Panc1 (cell line): ENCODE results near the gene SMIM1. TPM values are rescaled to one million over a fixed set of nuclear protein-coding genes. Genes with fewer than 3 reads are reported as not detected.

Source experiments
- ATAC-seq: fragments of 200-7000 bp; cut with Tn5 transposase; 2 replicates; pipeline ENCODE4 v1.9.1; 2020; ENCODE audit warnings: mild to moderate bottlenecking, moderate library complexity
- BruUV-seq: library from RNA; stranded (reverse); fragments of 400-500 nt; replicated peaks from 2 replicates; lab custom pipeline; 2021; lab: Mats Ljungman, UMichigan
- CTCF ChIA-PET: fragments of 300-600 bp; sonication (Branson Sonifier 250); formaldehyde crosslinking; loops from one replicate; lab custom pipeline; 2022; ENCODE audit warnings: antibody characterized with exemption; lab: Charles Lee
- POLR2A ChIA-PET: fragments of 300-600 bp; sonication (Branson Sonifier 250); formaldehyde crosslinking; loops from one replicate; lab custom pipeline; 2022; ENCODE audit warnings: antibody characterized with exemption; lab: Charles Lee
- DNase-seq: peaks from one replicate; pipeline ENCODE4 v3.0.0-alpha.2; 2010; ENCODE audit warnings: low read depth, low spot score
- H3K27ac ChIP-seq: 2 replicates; pipeline ENCODE4 v1.5.1; 2011; ENCODE audit warnings: mild to moderate bottlenecking, low read length, inconsistent platforms
- H3K27me3 ChIP-seq: fragments of 200-500 bp; sonication (Bioruptor generic); 2 replicates; pipeline ENCODE4 v1.6.0; 2014; ENCODE audit warnings: low read length, inconsistent platforms; ENCODE audit not compliant: control insufficient read depth, insufficient read depth
- H3K36me3 ChIP-seq: fragments of 200-500 bp; sonication (Bioruptor generic); 2 replicates; pipeline ENCODE4 v1.5.1; 2014; ENCODE audit warnings: inconsistent platforms, mild to moderate bottlenecking, low read length, moderate library complexity; ENCODE audit not compliant: control insufficient read depth, insufficient read depth
- H3K4me1 ChIP-seq: 2 replicates; pipeline ENCODE4 v1.5.1; 2011; ENCODE audit warnings: inconsistent platforms, mild to moderate bottlenecking, low read length, moderate library complexity; ENCODE audit not compliant: control insufficient read depth, insufficient read depth
- H3K4me3 ChIP-seq, 2 experiments: 2 replicates each; pipeline ENCODE4 v1.5.1; 2011 to 2012; ENCODE audit warnings: low read depth in 2 of 2, low read length in 2 of 2, mild to moderate bottlenecking in 2 of 2, inconsistent platforms in 1 of 2, moderate library complexity in 1 of 2
- H3K9me3 ChIP-seq: fragments of 200-500 bp; sonication (Bioruptor generic); 2 replicates; pipeline ENCODE4 v1.5.1; 2014; ENCODE audit warnings: low read depth, mild to moderate bottlenecking, inconsistent platforms, low read length, moderate library complexity; ENCODE audit not compliant: control insufficient read depth, insufficient read depth
- CTCF ChIP-seq: fragments of 450-650 bp; IDR thresholded peaks from 2 replicates; pipeline ENCODE4 v1.5.1; 2017; ENCODE audit warnings: mild to moderate bottlenecking
- POLR2AphosphoS5 ChIP-seq: IDR thresholded peaks from 2 replicates; pipeline ENCODE4 v1.6.1; 2012; ENCODE audit warnings: mild to moderate bottlenecking, low read depth, low read length, moderate library complexity
- SIN3A ChIP-seq: IDR thresholded peaks from 2 replicates; pipeline ENCODE4 v1.6.1; 2012; ENCODE audit warnings: low read depth, mild to moderate bottlenecking, low read length, moderate library complexity, borderline replicate concordance; ENCODE audit not compliant: insufficient read depth
- TCF7L2 ChIP-seq: IDR thresholded peaks from 2 replicates; pipeline ENCODE4 v1.6.1; 2011; ENCODE audit warnings: mild to moderate bottlenecking, low read depth, low read length, inconsistent platforms
- in situ Hi-C: cut with HindIII; loops from 2 replicates; pipeline ENCODE4 v1.10.0; 2016; ENCODE audit warnings: low sequenced_read_pairs, low pct_unique_long_range_greater_than_20kb
- intact Hi-C: fragments of 100-400 bp; cut with micrococcal nuclease; formaldehyde crosslinking; loops from one replicate; pipeline ENCODE4 v1.10.0; 2022; ENCODE audit not compliant: unreplicated experiment
- total RNA-seq: library from RNA; stranded (reverse); gene quantifications from one replicate; pipeline ENCODE4 v1.2.1, GENCODE V29; 2021; ENCODE audit not compliant: unreplicated experiment
- TF ChIP-seq, protein P1 (sequence below), 2 experiments: IDR thresholded peaks; 2 replicates each; pipeline ENCODE4 v1.6.1; 2011 to 2012; ENCODE audit warnings: low read depth in 2 of 2, control low read depth in 1 of 2, low read length in 1 of 2, mild to moderate bottlenecking in 1 of 2, moderate library complexity in 1 of 2; ENCODE audit not compliant: insufficient read depth in 1 of 2

Gene SMIM1
- total RNA-seq, 1 experiment from 2014 or later: 35.5 TPM

DNA sequence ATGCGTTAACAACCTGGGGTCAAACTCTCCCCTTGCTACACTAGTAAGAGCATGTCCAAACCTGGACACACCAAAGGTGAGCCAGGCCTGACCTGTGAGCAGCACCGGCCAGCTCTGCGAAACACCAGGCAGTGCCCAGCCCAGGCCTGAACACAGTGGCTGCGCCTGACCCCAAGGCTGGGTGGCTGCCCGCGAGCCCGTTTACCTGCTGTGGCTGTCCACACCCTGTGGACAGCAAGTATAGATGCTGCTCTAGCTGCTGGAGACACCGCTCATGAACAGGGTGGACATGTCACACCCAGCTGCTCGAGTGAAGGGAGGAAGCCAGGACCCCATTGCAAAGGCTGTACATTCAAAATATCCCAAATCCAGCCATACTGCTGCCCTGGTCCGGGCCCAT lies 27.9 kb upstream of the SMIM1 start:
- H3K4me3 ChIP-seq: no peak overlapping the region
- BruUV-seq: no TSS peak
- in situ Hi-C loops (no loop called here), intact Hi-C loops (no loop called here)
- no peak for DNase-seq
- ATAC-seq: no peak
- H3K27ac ChIP-seq: no peak overlapping the region
- no peaks in the 10 kb centered on the region; the same call in 1 of the 2 replicates for H3K36me3 ChIP-seq
- ChIA-PET CTCF (no interaction called here), POLR2A (no interaction called here)
- peaks cover 8% of the 10 kb centered on the region for H3K4me1 ChIP-seq
- TF ChIP-seq TCF7L2: no peak
- TF ChIP-seq, protein P1, sequence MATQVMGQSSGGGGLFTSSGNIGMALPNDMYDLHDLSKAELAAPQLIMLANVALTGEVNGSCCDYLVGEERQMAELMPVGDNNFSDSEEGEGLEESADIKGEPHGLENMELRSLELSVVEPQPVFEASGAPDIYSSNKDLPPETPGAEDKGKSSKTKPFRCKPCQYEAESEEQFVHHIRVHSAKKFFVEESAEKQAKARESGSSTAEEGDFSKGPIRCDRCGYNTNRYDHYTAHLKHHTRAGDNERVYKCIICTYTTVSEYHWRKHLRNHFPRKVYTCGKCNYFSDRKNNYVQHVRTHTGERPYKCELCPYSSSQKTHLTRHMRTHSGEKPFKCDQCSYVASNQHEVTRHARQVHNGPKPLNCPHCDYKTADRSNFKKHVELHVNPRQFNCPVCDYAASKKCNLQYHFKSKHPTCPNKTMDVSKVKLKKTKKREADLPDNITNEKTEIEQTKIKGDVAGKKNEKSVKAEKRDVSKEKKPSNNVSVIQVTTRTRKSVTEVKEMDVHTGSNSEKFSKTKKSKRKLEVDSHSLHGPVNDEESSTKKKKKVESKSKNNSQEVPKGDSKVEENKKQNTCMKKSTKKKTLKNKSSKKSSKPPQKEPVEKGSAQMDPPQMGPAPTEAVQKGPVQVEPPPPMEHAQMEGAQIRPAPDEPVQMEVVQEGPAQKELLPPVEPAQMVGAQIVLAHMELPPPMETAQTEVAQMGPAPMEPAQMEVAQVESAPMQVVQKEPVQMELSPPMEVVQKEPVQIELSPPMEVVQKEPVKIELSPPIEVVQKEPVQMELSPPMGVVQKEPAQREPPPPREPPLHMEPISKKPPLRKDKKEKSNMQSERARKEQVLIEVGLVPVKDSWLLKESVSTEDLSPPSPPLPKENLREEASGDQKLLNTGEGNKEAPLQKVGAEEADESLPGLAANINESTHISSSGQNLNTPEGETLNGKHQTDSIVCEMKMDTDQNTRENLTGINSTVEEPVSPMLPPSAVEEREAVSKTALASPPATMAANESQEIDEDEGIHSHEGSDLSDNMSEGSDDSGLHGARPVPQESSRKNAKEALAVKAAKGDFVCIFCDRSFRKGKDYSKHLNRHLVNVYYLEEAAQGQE (IDR thresholded peaks at IDR 0.05; ENCODE audit: insufficient read depth in 1 of 2, low read depth in 2 of 2, low read length in 1 of 2): no peak
- no peak for TF ChIP-seq POLR2AphosphoS5
- TF ChIP-seq SIN3A: no peak
- TF ChIP-seq CTCF: no peak
- H3K9me3 ChIP-seq: no peaks in the 10 kb centered on the region
- H3K27me3 ChIP-seq: no peaks in the 10 kb centered on the region

DNA sequence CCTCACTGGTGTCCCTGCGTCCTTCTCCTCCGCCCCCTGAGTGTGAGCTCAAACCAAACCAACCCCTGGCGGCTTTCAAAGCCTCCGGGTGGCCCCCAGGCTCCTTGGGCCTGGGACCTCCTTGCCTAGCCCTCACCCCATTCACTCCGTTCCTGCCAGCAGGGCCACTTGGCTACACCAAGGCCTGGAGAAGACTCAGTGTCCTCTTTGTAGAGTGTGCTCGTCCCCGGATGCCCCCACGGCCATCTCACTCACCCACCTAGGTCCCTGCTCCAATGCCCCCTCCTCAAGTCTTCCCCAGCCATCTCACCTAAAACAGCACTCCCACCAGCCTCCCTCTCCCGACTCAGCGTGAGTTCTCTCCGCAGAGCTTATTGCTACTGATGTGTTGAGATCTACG lies 27.5 kb upstream of the SMIM1 start:
- CTCF ChIA-PET: no interaction called here
- Histone ChIP-seq H3K36me3 (no peaks in the 10 kb centered on the region; the same call in 1 of the 2 replicates), H3K4me1 (peaks cover 8% of the 10 kb centered on the region), H3K4me3 (no peak overlapping the region), H3K27me3 (no peaks in the 10 kb centered on the region), H3K9me3 (no peaks in the 10 kb centered on the region), H3K27ac (no peak overlapping the region)
- DNase-seq: no peak
- in situ Hi-C loops (no loop called here), intact Hi-C loops (no loop called here)
- no peak for TF ChIP-seq POLR2AphosphoS5
- TF ChIP-seq TCF7L2: no peak
- TF ChIP-seq, protein P1 (IDR thresholded peaks at IDR 0.05; ENCODE audit: insufficient read depth in 1 of 2, low read depth in 2 of 2, low read length in 1 of 2): no peak
- no peak for TF ChIP-seq SIN3A
- no peak for TF ChIP-seq CTCF
- POLR2A ChIA-PET: no interaction called here
- TSS peak; percentile 58 for BruUV-seq
- ATAC-seq: no peak
